HG02970 (cell line): ENCODE results near the gene MMP1.

Experiments used
- ATAC-seq: cut with Tn5 transposase; IDR thresholded peaks from one replicate; pipeline ENCODE4 v1.9.1; 2021; ENCODE audit warnings: mild to moderate bottlenecking, moderate library complexity, moderate number of reproducible peaks; ENCODE audit not compliant: unreplicated experiment, low FRiP score

The MMP1 gene

GRCh38 chr11:102809971-102810370 lies 12.0 kb upstream of the MMP1 start:
- ATAC-seq: no peak

- peak; percentile 59 for ATAC-seq
Measured at GRCh38 chr11:102807921-102808320, 10.0 kb upstream of the MMP1 start.

GRCh38 chr11:102806296-102806695 lies 8.3 kb upstream of the MMP1 start:
- ATAC-seq: no peak

- ATAC-seq: no peak
Measured at GRCh38 chr11:102802341-102802740, 4.4 kb upstream of the MMP1 start.

- no peak for ATAC-seq
Measured at GRCh38 chr11:102800767-102801166, 2.8 kb upstream of the MMP1 start.

GRCh38 chr11:102799681-102800340 lies 1.9 kb upstream of the MMP1 start:
- ATAC-seq: no peak

GRCh38 chr11:102794382-102794781 lies 3.6 kb downstream of the MMP1 start:
- peak; percentile 86 for ATAC-seq

- ATAC-seq: no peak
Measured at GRCh38 chr11:102793677-102794290, 4.2 kb downstream of the MMP1 start.

GRCh38 chr11:102792604-102793003 lies 5.4 kb downstream of the MMP1 start:
- ATAC-seq: no peak

- no peak for ATAC-seq
Measured at GRCh38 chr11:102791271-102792036, 6.5 kb downstream of the MMP1 start.

- no peak for ATAC-seq
Measured at GRCh38 chr11:102788334-102788995, 9.5 kb downstream of the MMP1 start.

- ATAC-seq: no peak
Measured at GRCh38 chr11:102784380-102784779, 13.6 kb downstream of the MMP1 start.

GRCh38 chr11:102783720-102784119 lies 14.2 kb downstream of the MMP1 start:
- ATAC-seq: no peak

- no peak for ATAC-seq
Measured at GRCh38 chr11:102783016-102783415, 14.9 kb downstream of the MMP1 start.

GRCh38 chr11:102781676-102782075 lies 16.3 kb downstream of the MMP1 start:
- ATAC-seq: no peak

- ATAC-seq: no peak
Measured at GRCh38 chr11:102780491-102780918, 17.5 kb downstream of the MMP1 start, which contains the start of gene MMP10. MMP10 (minus strand) TSS chr11:102780628; CDS start chr11:102780591, 37 bp downstream.

GRCh38 chr11:102776454-102776853 lies 21.5 kb downstream of the MMP1 start:
- no peak for ATAC-seq

GRCh38 chr11:102773386-102773785 lies 24.6 kb downstream of the MMP1 start:
- ATAC-seq: no peak

GRCh38 chr11:102771351-102771750 lies 26.6 kb downstream of the MMP1 start:
- ATAC-seq: no peak

- no peak for ATAC-seq
Measured at GRCh38 chr11:102770191-102770590, 27.8 kb downstream of the MMP1 start.

- no peak for ATAC-seq
Measured at GRCh38 chr11:102767800-102768199, 30.2 kb downstream of the MMP1 start.
